ENCODE measurements around the gene RALGAPA1. TPM values are rescaled to one million over a fixed set of nuclear protein-coding genes. Genes with fewer than 3 reads are reported as not detected.
"Not testable (repeated sequence)": the region's sequence is repeated elsewhere in the genome, so short reads cannot be mapped to it uniquely, and the experiment has no call there.

The RALGAPA1 gene
- total RNA-seq, 3 donors from 2014 or later (not counting 1 experiment from before 2014, with no cell fraction given), result 66.5 to 101 (median 90.7) TPM

DNA sequence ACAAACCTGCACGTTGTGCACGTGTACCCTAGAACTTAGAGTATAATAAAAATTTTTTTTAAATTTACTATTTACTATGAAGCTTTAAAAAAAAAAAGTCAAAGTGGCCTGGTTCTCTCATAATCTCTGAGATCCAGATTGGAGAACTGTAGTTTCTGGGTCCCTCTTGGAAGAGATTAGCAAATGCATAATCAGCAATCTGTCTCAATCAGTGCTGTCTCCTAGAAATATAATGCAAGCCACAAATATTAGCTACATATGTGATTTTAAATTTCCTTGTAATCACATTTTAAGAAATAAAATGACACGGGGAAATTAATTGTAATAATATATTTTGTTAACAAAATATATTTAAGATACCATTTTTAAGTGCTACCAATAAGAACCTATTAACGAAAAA is 32.3 kb downstream of the RALGAPA1 start:
- H3K4me3 ChIP-seq (ENCODE audit: low read length), result no peak overlapping the region
- no peaks in the 10 kb centered on the region for H3K4me1 ChIP-seq (ENCODE audit: control insufficient read depth, insufficient read depth, low read length)
- H3K9me3 ChIP-seq (ENCODE audit: control insufficient read depth, insufficient read depth, low read length), result peaks cover 7% of the 10 kb centered on the region
- H3K4me1 Mint-ChIP-seq, result peaks cover 0 to 10% of the 10 kb centered on the region in 2 donors
- peaks cover 10% of the 10 kb centered on the region for H3K36me3 Mint-ChIP-seq
- H3K9me3 Mint-ChIP-seq, result peaks cover 2 to 10% of the 10 kb centered on the region in 2 donors
- no peaks in the 10 kb centered on the region for H3K27me3 ChIP-seq (ENCODE audit: control insufficient read depth, insufficient read depth, low read length)
- no peak for ATAC-seq
- no peak overlapping the region for H3K4me3 Mint-ChIP-seq
- H3K27ac Mint-ChIP-seq, result no peak overlapping the region
- H3K36me3 ChIP-seq (ENCODE audit: control insufficient read depth, insufficient read depth, low read length), result peaks cover 2% of the 10 kb centered on the region
- TF ChIP-seq, protein P1, sequence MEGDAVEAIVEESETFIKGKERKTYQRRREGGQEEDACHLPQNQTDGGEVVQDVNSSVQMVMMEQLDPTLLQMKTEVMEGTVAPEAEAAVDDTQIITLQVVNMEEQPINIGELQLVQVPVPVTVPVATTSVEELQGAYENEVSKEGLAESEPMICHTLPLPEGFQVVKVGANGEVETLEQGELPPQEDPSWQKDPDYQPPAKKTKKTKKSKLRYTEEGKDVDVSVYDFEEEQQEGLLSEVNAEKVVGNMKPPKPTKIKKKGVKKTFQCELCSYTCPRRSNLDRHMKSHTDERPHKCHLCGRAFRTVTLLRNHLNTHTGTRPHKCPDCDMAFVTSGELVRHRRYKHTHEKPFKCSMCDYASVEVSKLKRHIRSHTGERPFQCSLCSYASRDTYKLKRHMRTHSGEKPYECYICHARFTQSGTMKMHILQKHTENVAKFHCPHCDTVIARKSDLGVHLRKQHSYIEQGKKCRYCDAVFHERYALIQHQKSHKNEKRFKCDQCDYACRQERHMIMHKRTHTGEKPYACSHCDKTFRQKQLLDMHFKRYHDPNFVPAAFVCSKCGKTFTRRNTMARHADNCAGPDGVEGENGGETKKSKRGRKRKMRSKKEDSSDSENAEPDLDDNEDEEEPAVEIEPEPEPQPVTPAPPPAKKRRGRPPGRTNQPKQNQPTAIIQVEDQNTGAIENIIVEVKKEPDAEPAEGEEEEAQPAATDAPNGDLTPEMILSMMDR (IDR thresholded peaks at IDR 0.05), result no peak
- intact Hi-C loops (cut with micrococcal nuclease), result no loop called here
- no peak overlapping the region for H3K27ac ChIP-seq (ENCODE audit: low read length)
- DNase-seq, result no peak
- no peaks in the 10 kb centered on the region for H3K27me3 Mint-ChIP-seq (ENCODE audit: low read depth in 2 of 2)
- no CpG with 5 or more reads among the region's 4 CpGs for WGBS (ENCODE audit: insufficient coverage)

DNA sequence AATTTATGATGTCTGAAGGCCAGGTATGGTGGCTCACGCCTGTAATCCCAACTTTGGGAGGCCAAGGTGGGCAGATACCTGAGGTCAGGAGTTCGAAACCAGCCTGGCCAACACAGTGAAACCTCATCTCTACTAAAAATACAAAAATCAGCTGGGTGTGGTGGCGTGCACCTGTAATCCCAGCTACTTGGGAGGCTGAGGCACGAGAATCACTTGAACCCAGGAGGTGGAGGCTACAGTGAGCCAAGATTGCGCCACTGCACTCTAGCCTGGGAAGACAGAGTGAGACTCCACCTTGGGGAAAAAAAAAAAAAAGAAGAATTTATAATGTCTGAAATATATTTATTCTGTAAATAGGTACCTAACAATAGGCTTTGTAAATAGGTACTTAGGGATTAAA is 33.0 kb downstream of the RALGAPA1 start:
- H3K36me3 ChIP-seq (ENCODE audit: control insufficient read depth, insufficient read depth, low read length); H3K4me3 Mint-ChIP-seq; H3K9me3 ChIP-seq (ENCODE audit: control insufficient read depth, insufficient read depth, low read length); H3K27ac ChIP-seq (ENCODE audit: low read length); H3K27me3 ChIP-seq (ENCODE audit: control insufficient read depth, insufficient read depth, low read length); H3K27ac Mint-ChIP-seq; intact Hi-C loops (cut with micrococcal nuclease); H3K27me3 Mint-ChIP-seq (ENCODE audit: low read depth in 2 of 2); H3K4me1 ChIP-seq (ENCODE audit: control insufficient read depth, insufficient read depth, low read length); H3K4me1 Mint-ChIP-seq; ATAC-seq; H3K4me3 ChIP-seq (ENCODE audit: low read length); DNase-seq; H3K9me3 Mint-ChIP-seq; H3K36me3 Mint-ChIP-seq: not testable (repeated sequence)
- WGBS (ENCODE audit: insufficient coverage), result 87% methylated on average over 5 of the region's 5 CpGs

DNA sequence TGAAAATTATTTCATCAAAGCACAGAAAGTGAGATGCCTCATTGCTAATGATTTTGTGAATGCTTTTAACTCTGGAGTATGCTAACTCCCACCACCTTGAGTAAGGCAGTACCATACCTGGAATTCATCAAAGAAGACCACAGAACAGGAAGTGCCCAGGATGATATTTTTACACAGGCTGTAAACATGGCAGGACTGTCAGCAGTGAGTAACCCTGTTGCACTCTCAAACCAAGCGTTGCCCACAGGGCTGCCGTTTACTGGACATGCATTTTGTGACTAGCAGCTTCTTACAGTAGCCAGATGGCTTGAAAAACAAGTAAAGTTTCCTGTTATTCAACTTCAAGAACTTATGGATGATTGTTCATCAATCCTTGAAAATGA is 42.4 kb downstream of the RALGAPA1 start:
- no peak for ATAC-seq
- Histone ChIP-seq H3K9me3 (ENCODE audit: control insufficient read depth, insufficient read depth, low read length) (no peaks in the 10 kb centered on the region), H3K4me1 (ENCODE audit: control insufficient read depth, insufficient read depth, low read length) (peaks cover 2% of the 10 kb centered on the region), H3K4me3 (ENCODE audit: low read length) (no peak overlapping the region), H3K27ac (ENCODE audit: low read length) (no peak overlapping the region), H3K36me3 (ENCODE audit: control insufficient read depth, insufficient read depth, low read length) (peaks cover 1% of the 10 kb centered on the region), H3K27me3 (ENCODE audit: control insufficient read depth, insufficient read depth, low read length) (no peaks in the 10 kb centered on the region)
- H3K27ac Mint-ChIP-seq, result no peak overlapping the region
- H3K4me1 Mint-ChIP-seq, result no peaks in the 10 kb centered on the region
- H3K4me3 Mint-ChIP-seq, result no peak overlapping the region
- TF ChIP-seq, protein P1 (IDR thresholded peaks at IDR 0.05), result no peak
- H3K36me3 Mint-ChIP-seq, result no peaks in the 10 kb centered on the region
- no peaks in the 10 kb centered on the region for H3K9me3 Mint-ChIP-seq
- WGBS (ENCODE audit: insufficient coverage), result 34% methylated on average over 2 of the region's 2 CpGs
- no peaks in the 10 kb centered on the region for H3K27me3 Mint-ChIP-seq (ENCODE audit: low read depth in 2 of 2)
- intact Hi-C loops (cut with micrococcal nuclease), result loop anchor here (10.0 kb wide), 1 partner anchor 48 kb away; no protein-coding TSS in a partner anchor
- peak in 1 of 2 donors; percentile 11 for DNase-seq

DNA sequence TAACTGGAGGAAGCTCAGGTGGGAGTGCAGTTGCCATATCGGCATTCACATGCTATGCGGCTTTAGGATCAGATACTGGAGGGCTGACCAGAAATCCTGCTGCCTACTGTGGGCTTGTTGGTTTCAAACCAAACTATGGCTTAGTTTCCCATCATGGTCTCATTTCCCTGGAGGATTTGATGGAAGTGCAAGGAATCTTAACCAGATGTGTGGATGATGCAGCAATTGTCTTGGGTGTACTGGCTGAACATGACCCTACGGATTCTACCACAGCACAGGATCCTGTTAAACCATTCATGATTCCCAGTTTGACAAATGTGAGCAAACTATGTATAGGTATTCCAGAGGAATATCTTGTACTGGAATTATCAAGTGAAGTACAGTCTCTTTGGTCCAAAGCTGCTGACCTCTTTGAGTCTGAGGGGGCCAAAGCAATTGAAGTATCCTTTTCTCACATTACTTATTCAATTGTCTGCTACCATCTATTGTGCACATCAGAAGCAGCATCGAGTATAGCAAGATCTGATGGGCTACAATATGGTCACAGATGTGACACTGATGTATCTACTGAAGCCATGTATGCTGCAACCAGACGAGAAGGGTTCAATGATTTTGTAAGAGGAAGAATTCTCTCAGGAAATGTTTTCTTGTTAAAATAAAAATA is 42.9 kb downstream of the RALGAPA1 start:
- H3K9me3 ChIP-seq (ENCODE audit: control insufficient read depth, insufficient read depth, low read length), result no peaks in the 10 kb centered on the region
- TF ChIP-seq, protein P1 (IDR thresholded peaks at IDR 0.05), result no peak
- DNase-seq (no peak), ATAC-seq (no peak)
- no peak overlapping the region for H3K27ac ChIP-seq (ENCODE audit: low read length)
- no peak overlapping the region for H3K4me3 ChIP-seq (ENCODE audit: low read length)
- peaks cover 1% of the 10 kb centered on the region for H3K36me3 ChIP-seq (ENCODE audit: control insufficient read depth, insufficient read depth, low read length)
- no peak overlapping the region for H3K4me3 Mint-ChIP-seq
- no peak overlapping the region for H3K27ac Mint-ChIP-seq
- H3K27me3 Mint-ChIP-seq (ENCODE audit: low read depth in 2 of 2), result no peaks in the 10 kb centered on the region
- peaks cover 2% of the 10 kb centered on the region for H3K4me1 ChIP-seq (ENCODE audit: control insufficient read depth, insufficient read depth, low read length)
- H3K9me3 Mint-ChIP-seq, result no peaks in the 10 kb centered on the region
- H3K4me1 Mint-ChIP-seq, result no peaks in the 10 kb centered on the region
- WGBS (ENCODE audit: insufficient coverage), result 98% methylated on average over 5 of the region's 5 CpGs
- no peaks in the 10 kb centered on the region for H3K27me3 ChIP-seq (ENCODE audit: control insufficient read depth, insufficient read depth, low read length)
- intact Hi-C loops (cut with micrococcal nuclease), result loop anchor here (10.0 kb wide), 1 partner anchor 49 kb away; no protein-coding TSS in a partner anchor
- H3K36me3 Mint-ChIP-seq, result no peaks in the 10 kb centered on the region

Measured in natural killer cell (primary cell).